ENCODE measurements around the gene MAPK1. TPM values are rescaled to one million over a fixed set of nuclear protein-coding genes. Genes with fewer than 3 reads are reported as not detected.

Gene MAPK1
- total RNA-seq, 1 experiment from 2014 or later = 87.4 TPM

GRCh38 chr22:21828268-21828638 lies 39.2 kb downstream of the MAPK1 start:
- ChIA-PET POLR2A (no interaction called here), CTCF (no interaction called here)
- TF ChIP-seq FOXP1 (CRISPR knock-in tag; IDR thresholded peaks at IDR 0.05; ENCODE audit: borderline replicate concordance) (no peak), ZBTB21 (CRISPR knock-in tag; IDR thresholded peaks at IDR 0.05; ENCODE audit: borderline replicate concordance) (no peak), CREB1 (CRISPR knock-in tag; IDR thresholded peaks at IDR 0.05) (no peak), JUN (CRISPR knock-in tag; IDR thresholded peaks at IDR 0.05) (no peak), TCF7 (CRISPR knock-in tag; IDR thresholded peaks at IDR 0.05; ENCODE audit: low read depth) (no peak), ZSCAN18 (CRISPR knock-in tag; IDR thresholded peaks at IDR 0.05) (no peak), RELA (CRISPR knock-in tag; IDR thresholded peaks at IDR 0.05; ENCODE audit: borderline replicate concordance) (no peak)
- H3K27ac Mint-ChIP-seq = peak overlapping the region; percentile 10
- ATAC-seq = no peak
- no peaks in the 10 kb centered on the region for H3K36me3 Mint-ChIP-seq
- no peaks in the 10 kb centered on the region for H3K9me3 Mint-ChIP-seq
- peaks cover 38% of the 10 kb centered on the region for H3K4me1 Mint-ChIP-seq
- DNase-seq (ENCODE audit: low spot score) = no peak
- H3K27me3 Mint-ChIP-seq (ENCODE audit: low read depth) = no peaks in the 10 kb centered on the region
- no peak overlapping the region for H3K4me3 Mint-ChIP-seq

- no peak for TF ChIP-seq TP53 (CRISPR knock-in tag; IDR thresholded peaks at IDR 0.05)
- no peak for TF ChIP-seq ZNF425 (CRISPR knock-in tag; conservative IDR thresholded peaks at IDR 0.05)
- TF ChIP-seq ZNF512 (CRISPR knock-in tag; IDR thresholded peaks at IDR 0.05; ENCODE audit: borderline replicate concordance) = no peak
- no peak for TF ChIP-seq ATF1 (CRISPR knock-in tag; IDR thresholded peaks at IDR 0.05)
- TF ChIP-seq TCF7 (CRISPR knock-in tag; IDR thresholded peaks at IDR 0.05; ENCODE audit: low read depth) = no peak
- Mint-ChIP-seq H3K36me3 (no peaks in the 10 kb centered on the region), H3K4me1 (peaks cover 33% of the 10 kb centered on the region), H3K9me3 (no peaks in the 10 kb centered on the region), H3K27ac (peak overlapping the region; percentile 12), H3K4me3 (no peak overlapping the region), H3K27me3 (ENCODE audit: low read depth) (no peaks in the 10 kb centered on the region)
- CTCF ChIA-PET = no interaction called here
- no peak for DNase-seq (ENCODE audit: low spot score)
- POLR2A ChIA-PET = no interaction called here
- no peak for ATAC-seq
Measured at GRCh38 chr22:21827628-21828267, 39.7 kb downstream of the MAPK1 start.

- no peaks in the 10 kb centered on the region for H3K9me3 Mint-ChIP-seq
- H3K4me1 Mint-ChIP-seq = peaks cover 25% of the 10 kb centered on the region
- ChIA-PET POLR2A (interaction anchor here (0.5 kb wide), 1 partner anchor 13 kb away, joined by 4 read pairs; no protein-coding TSS in a partner anchor), CTCF (interaction anchor here (1.0 kb wide), 1 partner anchor 146 kb away, joined by 3 read pairs; no protein-coding TSS in a partner anchor)
- H3K36me3 Mint-ChIP-seq = no peaks in the 10 kb centered on the region
- no peak overlapping the region for H3K4me3 Mint-ChIP-seq
- DNase-seq (ENCODE audit: low spot score) = no peak
- ATAC-seq = no peak
- no peak overlapping the region for H3K27ac Mint-ChIP-seq
- H3K27me3 Mint-ChIP-seq (ENCODE audit: low read depth) = no peaks in the 10 kb centered on the region
- TF ChIP-seq ARID4B (CRISPR knock-in tag; IDR thresholded peaks at IDR 0.05; ENCODE audit: borderline replicate concordance) (no peak), ERG (CRISPR knock-in tag; IDR thresholded peaks at IDR 0.05) (no peak), ZNF423 (CRISPR knock-in tag; IDR thresholded peaks at IDR 0.05) (no peak), GABPB1 (CRISPR knock-in tag; IDR thresholded peaks at IDR 0.05) (no peak), AR (CRISPR knock-in tag; IDR thresholded peaks at IDR 0.05) (no peak)
Measured at GRCh38 chr22:21826204-21826603, 41.2 kb downstream of the MAPK1 start.
